Dorsolateral prefrontal cortex (tissue), 118 donors: Measurements from ENCODE around the gene DNAJB4. TPM values are rescaled to one million over a fixed set of nuclear protein-coding genes. Genes with fewer than 3 reads are reported as not detected.

Source experiments
- total RNA-seq, 120 experiments: library from RNA; stranded (reverse); gene quantifications; one replicate each; pipeline versions ENCODE4 v1.2.3 to v1.2.4, GENCODE V29; 2022

Gene DNAJB4
- total RNA-seq, 120 experiments from 2014 or later = 41.3 to 218 (median 75.1) TPM

Other genes starting within 250 kb of the DNAJB4 start
- 100 to 1,000 TPM in 114 of 120 experiments, 10 to 100 TPM in 6; 66.3 to 161 (median 125) TPM for gene USP33, start 245.1 kb upstream of the DNAJB4 start, total RNA-seq
- gene MIGA1, start 225.3 kb upstream of the DNAJB4 start, total RNA-seq = 10 to 100 TPM; 33.7 to 74.8 (median 59.0) TPM
- gene NEXN, start 116.3 kb upstream of the DNAJB4 start, total RNA-seq = 10 to 100 TPM in 2 of 120 experiments, 1 to 10 TPM in 112, under 1 TPM in 6; 0.75 to 11.7 (median 2.1) TPM
- gene FUBP1, start 25.9 kb upstream of the DNAJB4 start, total RNA-seq = 100 to 1,000 TPM in 119 of 120 experiments, 10 to 100 TPM in 1; 83.6 to 178 (median 133) TPM
- 1 to 10 TPM in 38 of 120 experiments, under 1 TPM in 79, not detected in 3; 0.11 to 3.3 (median 0.74) TPM for gene GIPC2, start 41.0 kb downstream of the DNAJB4 start, total RNA-seq